ENCODE data around the gene PATE2.

Gene PATE2

GRCh38 chr11:125778728-125779127 is at the start of gene PATE2:
PATE2 (minus strand) TSS chr11:125778828; CDS start chr11:125778773, 55 bp downstream.
- no peak for DNase-seq (ENCODE audit: extremely low read depth in 1 of 2, low read depth in 1 of 2)

DNA sequence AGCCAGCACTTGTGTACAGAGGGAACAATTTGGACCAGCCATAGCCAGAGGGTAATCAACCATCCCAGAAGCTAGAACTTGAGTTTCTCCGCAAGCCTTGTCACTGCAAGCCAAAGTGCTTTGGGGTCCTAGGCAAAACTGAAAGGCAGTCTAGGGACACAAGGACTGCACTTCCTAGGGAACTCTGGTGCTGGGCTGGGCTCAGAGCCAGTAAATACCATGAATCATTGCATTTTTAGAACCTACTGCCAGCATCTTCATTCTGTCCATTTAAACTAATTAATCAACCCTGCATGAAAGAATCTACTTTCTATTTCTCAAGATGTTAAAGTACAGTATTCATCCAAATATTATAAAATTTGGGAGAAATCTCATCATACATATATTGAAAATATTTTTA is 29.3 kb upstream of the PATE2 start:
- no peak for DNase-seq (ENCODE audit: extremely low read depth in 1 of 2, low read depth in 1 of 2)

- no peak for DNase-seq (ENCODE audit: extremely low read depth in 1 of 2, low read depth in 1 of 2)
Observed at GRCh38 chr11:125802387-125802786, 23.8 kb upstream of the PATE2 start.

DNA sequence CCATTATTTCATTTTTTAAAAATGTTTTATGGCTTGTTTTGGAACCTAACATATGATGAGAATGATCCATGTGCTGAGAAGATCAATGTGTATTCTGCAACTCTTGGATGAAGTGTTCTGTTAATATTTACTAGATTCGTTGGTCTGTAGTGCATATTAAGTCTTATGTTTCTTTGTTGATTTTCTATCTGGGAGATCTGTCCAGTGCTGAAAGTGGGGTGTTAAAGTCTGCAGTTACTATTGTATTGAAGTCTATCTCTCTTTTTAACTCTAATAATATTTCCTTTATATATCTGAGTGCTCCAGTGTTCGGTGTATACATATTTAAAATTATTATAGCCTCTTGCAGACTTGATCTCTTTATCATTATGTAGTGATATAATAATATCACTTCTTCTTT is 21.2 kb upstream of the PATE2 start:
- no peak for DNase-seq (ENCODE audit: extremely low read depth in 1 of 2, low read depth in 1 of 2)

GRCh38 chr11:125797641-125798040 is 19.0 kb upstream of the PATE2 start:
- DNase-seq (ENCODE audit: extremely low read depth in 1 of 2, low read depth in 1 of 2) = no peak

DNA sequence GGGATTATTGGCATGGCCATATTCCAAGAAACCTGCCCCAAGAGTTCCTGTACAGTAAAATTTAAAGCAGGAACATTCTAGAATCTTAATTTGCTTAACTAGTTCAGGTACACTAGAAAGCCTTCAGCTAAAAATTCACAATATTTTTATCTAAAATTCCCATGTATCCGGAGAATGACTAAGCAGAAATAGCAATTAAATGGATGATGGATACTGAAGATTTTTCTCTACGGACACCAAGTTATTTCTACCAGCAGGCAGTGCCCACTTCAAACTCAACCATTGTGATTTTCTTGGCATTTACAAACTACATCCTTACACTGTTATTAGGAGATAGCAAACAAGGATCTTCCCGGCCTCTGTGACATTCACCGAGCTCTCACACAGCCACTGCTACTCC is 12.2 kb upstream of the PATE2 start:
- DNase-seq (ENCODE audit: extremely low read depth in 1 of 2, low read depth in 1 of 2) = no peak

DNA sequence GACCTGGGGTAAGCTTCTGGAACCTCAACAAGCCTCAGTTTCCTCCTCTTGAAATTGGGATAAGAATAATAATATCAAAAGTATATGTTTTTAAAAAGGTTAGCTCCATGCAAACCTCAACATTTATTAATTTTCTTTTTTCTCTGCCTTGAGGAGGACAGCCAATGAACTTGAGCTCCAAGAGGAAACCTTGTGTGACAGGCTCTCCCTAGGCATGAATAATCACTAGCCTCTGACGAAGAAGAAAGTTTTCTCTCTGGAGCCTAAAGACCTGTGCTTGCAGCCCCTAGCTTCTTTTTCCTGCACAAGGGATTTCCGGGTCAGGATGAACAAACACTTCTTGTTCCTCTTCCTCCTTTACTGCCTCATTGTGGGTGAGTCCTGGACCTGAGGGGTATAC is 9.2 kb upstream of the PATE2 start, which contains the start of gene PATE3:
PATE3 (plus strand) TSS at position 301 of the 400 bp plus-strand sequence; CDS start at position 326, 25 bp downstream.
- DNase-seq (ENCODE audit: extremely low read depth in 1 of 2, low read depth in 1 of 2) = no peak

GRCh38 chr11:125784678-125785077 is 6.0 kb upstream of the PATE2 start:
- DNase-seq (ENCODE audit: extremely low read depth in 1 of 2, low read depth in 1 of 2) = no peak

GRCh38 chr11:125777309-125777708 is 1.3 kb downstream of the PATE2 start:
- no peak for DNase-seq (ENCODE audit: extremely low read depth in 1 of 2, low read depth in 1 of 2)

GRCh38 chr11:125773516-125773915 is 5.1 kb downstream of the PATE2 start:
- DNase-seq (ENCODE audit: extremely low read depth in 1 of 2, low read depth in 1 of 2) = no peak

GRCh38 chr11:125772834-125773505 is 5.7 kb downstream of the PATE2 start:
- DNase-seq (ENCODE audit: extremely low read depth in 1 of 2, low read depth in 1 of 2) = no peak

- DNase-seq (ENCODE audit: extremely low read depth in 1 of 2, low read depth in 1 of 2) = no peak
Observed at GRCh38 chr11:125770583-125770982, 8.0 kb downstream of the PATE2 start.

GRCh38 chr11:125768336-125769046 is 10.1 kb downstream of the PATE2 start:
- no peak for DNase-seq (ENCODE audit: extremely low read depth in 1 of 2, low read depth in 1 of 2)

DNA sequence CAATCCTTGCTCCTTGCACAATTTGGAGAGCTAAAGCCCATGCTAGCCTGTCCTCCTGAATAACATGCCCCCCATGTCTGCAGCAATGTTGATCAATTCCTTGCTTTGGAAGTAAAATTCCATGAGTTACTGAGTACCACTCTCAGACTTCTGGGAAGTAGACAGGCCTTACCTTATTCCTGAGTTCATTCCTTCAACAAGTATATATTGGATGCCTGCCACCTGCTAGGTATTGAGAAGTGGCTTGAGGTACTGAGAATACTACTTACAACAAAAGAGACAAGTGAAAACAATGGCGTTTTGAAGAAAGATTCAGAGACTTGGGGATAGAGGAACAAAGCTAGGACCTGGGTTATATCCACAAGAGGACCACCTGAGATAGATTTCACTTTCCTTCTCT is 12.4 kb downstream of the PATE2 start:
- DNase-seq (ENCODE audit: extremely low read depth in 1 of 2, low read depth in 1 of 2) = no peak

GRCh38 chr11:125763483-125763882 is 15.1 kb downstream of the PATE2 start:
- DNase-seq (ENCODE audit: extremely low read depth in 1 of 2, low read depth in 1 of 2) = no peak

- no peak for DNase-seq (ENCODE audit: extremely low read depth in 1 of 2, low read depth in 1 of 2)
Observed at GRCh38 chr11:125762445-125762844, 16.2 kb downstream of the PATE2 start.

GRCh38 chr11:125756050-125756449 is 22.6 kb downstream of the PATE2 start:
- no peak for DNase-seq (ENCODE audit: extremely low read depth in 1 of 2, low read depth in 1 of 2)

GRCh38 chr11:125750629-125751028 is 28.0 kb downstream of the PATE2 start:
- no peak for DNase-seq (ENCODE audit: extremely low read depth in 1 of 2, low read depth in 1 of 2)

DNA sequence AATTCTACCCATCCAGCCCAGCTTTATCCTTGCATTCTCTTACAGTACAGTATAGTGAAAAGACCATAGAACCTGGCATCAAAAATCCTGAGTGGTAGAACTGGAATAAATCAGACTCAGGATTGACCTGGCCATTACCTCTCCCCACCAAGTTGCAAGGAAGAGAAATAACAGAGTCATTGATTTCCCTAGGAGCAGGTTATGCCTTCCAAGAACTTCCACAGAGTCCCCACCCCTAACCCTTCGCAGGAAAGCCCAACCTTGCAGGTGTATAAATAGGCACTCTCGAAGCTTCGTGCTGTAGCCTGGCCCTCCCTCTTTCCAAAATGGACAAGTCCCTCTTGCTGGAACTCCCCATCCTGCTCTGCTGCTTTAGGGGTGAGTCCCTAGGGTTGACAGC is 32.6 kb downstream of the PATE2 start, which contains the start of gene PATE1:
PATE1 (plus strand) TSS at position 301 of the 400 bp plus-strand sequence; CDS start at position 327, 26 bp downstream.
- DNase-seq (ENCODE audit: extremely low read depth in 1 of 2, low read depth in 1 of 2) = no peak

DNA sequence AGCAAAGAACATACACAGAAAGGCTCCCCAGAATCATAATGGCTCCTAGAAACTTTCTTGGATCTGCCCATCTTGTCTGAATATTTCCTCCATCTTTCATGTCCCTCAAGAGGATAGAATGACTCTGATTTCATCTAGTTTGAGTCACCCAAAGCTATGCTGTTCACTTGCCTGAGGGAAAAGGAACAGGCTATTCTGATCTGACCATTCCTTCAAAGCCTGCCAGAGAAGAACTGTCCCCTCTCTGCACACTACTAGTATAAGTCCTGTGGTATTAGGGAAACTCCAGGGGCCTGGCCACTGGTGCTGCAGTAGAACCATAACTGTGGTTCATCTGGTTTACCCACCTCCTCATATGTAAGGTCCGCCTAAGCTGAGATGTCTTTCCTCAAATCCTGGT is 34.9 kb downstream of the PATE2 start:
- no peak for DNase-seq (ENCODE audit: extremely low read depth in 1 of 2, low read depth in 1 of 2)

- DNase-seq (ENCODE audit: extremely low read depth in 1 of 2, low read depth in 1 of 2) = no peak
Observed at GRCh38 chr11:125740617-125741016, 38.0 kb downstream of the PATE2 start.

DNA sequence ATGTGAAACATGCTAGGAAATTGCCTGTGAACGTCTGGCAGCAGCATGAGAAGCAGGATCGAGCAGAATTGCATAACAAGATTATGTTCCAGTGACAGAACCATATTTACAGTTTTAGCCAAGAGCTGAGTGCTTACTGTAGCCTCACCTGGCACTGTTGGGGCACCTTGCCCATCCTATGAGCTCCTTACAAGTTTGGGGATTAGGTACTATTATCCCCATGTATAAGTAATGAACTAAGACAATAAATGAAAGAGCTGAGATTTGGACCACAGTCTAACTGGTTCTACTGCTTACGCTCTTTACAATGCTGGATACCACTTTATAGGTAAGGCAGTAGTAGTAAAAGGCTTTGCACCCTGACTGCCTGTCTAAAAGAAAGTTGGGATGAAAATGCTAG is 49.7 kb downstream of the PATE2 start:
- no peak for DNase-seq (ENCODE audit: extremely low read depth in 1 of 2, low read depth in 1 of 2)

All from activated CD8-positive, alpha-beta memory T cell treated with anti-CD3 and anti-CD28 coated beads for 1 hour (primary cell).